Type B pancreatic cell (in vitro differentiated cells): ENCODE results near the gene PPM1A. TPM values are rescaled to one million over a fixed set of nuclear protein-coding genes. Genes with fewer than 3 reads are reported as not detected.

ENCODE experiments used
- DNase-seq: peaks from one replicate; pipeline ENCODE4 v3.0.0; 2021; ENCODE audit warnings: mixed read lengths; ENCODE audit not compliant: unreplicated experiment; ENCODE audit errors: extremely low spot score
- H3K27ac Mint-ChIP-seq: 2 replicates; pipeline ENCODE4 v1.8.0; 2021; ENCODE audit warnings: mild to moderate bottlenecking, mixed read lengths
- H3K27me3 Mint-ChIP-seq: 2 replicates; pipeline ENCODE4 v1.8.0; 2021; ENCODE audit warnings: mixed read lengths
- H3K36me3 Mint-ChIP-seq: 2 replicates; pipeline ENCODE4 v1.8.0; 2021; ENCODE audit warnings: mixed read lengths
- H3K4me1 Mint-ChIP-seq: one replicate; pipeline ENCODE4 v1.8.0; 2021; ENCODE audit warnings: mixed read lengths; ENCODE audit not compliant: unreplicated experiment
- H3K4me3 Mint-ChIP-seq: 2 replicates; pipeline ENCODE4 v1.8.0; 2021; ENCODE audit warnings: mild to moderate bottlenecking, mixed read lengths
- H3K9me3 Mint-ChIP-seq: 2 replicates; pipeline ENCODE4 v1.8.0; 2021; ENCODE audit warnings: mixed read lengths
- CTCF ChIP-seq: fragments of 200-600 bp; sonication (generic); conservative IDR thresholded peaks from 2 replicates; pipeline ENCODE4 v1.5.0; 2021; ENCODE audit warnings: antibody characterized with exemption, mild to moderate bottlenecking
- total RNA-seq: library from RNA; stranded (reverse); gene quantifications from 2 replicates; pipeline ENCODE4 v1.2.1, GENCODE V29; 2021; ENCODE audit warnings: low replicate concordance

PPM1A gene
- total RNA-seq, 1 donor from 2014 or later, result 34.5 TPM

DNA sequence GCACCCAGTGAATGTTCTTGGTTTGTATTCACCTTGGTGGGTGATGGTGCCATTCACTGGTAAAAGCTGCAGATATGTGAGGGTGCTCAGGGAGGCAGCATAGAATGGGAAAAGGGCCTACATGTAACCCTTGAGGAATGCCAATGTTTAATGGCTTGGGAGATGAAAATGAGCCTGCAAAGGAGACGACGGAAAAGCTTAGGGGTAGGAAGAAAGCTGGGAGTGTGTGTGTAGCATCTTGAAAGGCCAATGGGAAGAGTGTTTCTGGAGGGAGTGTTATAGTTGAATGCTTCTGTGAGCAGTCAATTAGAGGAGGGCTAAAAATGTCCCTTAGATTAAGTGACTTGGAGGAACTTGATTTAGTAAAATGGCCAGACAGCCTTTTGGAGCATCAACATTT, 24.9 kb downstream of the PPM1A start:
- no peak overlapping the region for H3K4me3 Mint-ChIP-seq
- peaks cover 35% of the 10 kb centered on the region for H3K4me1 Mint-ChIP-seq
- peaks cover 9% of the 10 kb centered on the region for H3K9me3 Mint-ChIP-seq
- no peak for DNase-seq
- TF ChIP-seq CTCF, result no peak
- H3K36me3 Mint-ChIP-seq, result peaks cover 24% of the 10 kb centered on the region
- H3K27ac Mint-ChIP-seq, result no peak overlapping the region
- H3K27me3 Mint-ChIP-seq, result no peaks in the 10 kb centered on the region

DNA sequence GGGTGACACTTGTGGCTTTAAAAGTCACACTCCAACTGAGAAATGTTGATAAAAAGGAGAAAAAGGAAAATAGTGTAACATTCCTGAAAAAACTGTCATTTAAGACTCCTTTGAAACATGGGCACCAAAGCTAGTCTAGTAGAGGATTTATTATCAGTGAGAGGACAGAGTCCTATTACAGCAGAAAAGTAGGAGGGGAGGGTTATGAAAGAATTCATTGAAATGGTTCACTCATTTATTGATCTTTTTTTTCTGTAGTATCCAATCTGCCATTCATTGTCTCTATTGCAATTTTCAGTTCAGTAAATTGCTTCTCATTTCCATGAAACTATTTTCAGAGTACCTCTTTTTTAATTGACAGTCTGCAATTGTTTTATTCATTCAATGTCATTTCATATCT, 25.4 kb downstream of the PPM1A start:
- H3K27ac Mint-ChIP-seq, result no peak overlapping the region
- peaks cover 35% of the 10 kb centered on the region for H3K4me1 Mint-ChIP-seq
- no peak for TF ChIP-seq CTCF

DNA sequence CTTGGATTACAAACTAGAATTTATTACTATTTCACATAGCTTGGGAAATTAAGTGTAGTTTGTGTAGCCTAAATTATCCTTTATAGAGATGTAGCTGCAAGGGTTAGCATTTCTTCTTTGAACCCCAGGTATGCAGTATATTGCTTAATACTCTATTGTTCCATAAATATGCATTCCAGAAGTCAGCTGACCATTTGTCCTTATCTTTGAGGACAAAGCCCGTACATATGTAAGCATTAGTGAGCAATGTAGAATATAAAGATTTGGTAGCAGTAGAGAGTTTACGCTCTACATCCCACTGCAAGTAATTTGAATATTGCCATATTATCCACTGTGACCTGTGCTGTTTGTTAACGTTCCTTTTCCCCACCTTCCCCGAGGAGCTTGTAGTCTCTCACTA, 26.9 kb downstream of the PPM1A start:
- peaks cover 33% of the 10 kb centered on the region for H3K4me1 Mint-ChIP-seq
- no peak for DNase-seq
- peaks cover 25% of the 10 kb centered on the region for H3K36me3 Mint-ChIP-seq
- no peak overlapping the region for H3K27ac Mint-ChIP-seq
- H3K9me3 Mint-ChIP-seq, result peaks cover 9% of the 10 kb centered on the region
- no peaks in the 10 kb centered on the region for H3K27me3 Mint-ChIP-seq
- TF ChIP-seq CTCF, result no peak
- no peak overlapping the region for H3K4me3 Mint-ChIP-seq

More for the DNA sequence above, 25.4 kb downstream of the PPM1A start:
- Mint-ChIP-seq H3K36me3 (peaks cover 26% of the 10 kb centered on the region), H3K9me3 (peaks cover 9% of the 10 kb centered on the region), H3K4me3 (no peak overlapping the region), H3K27me3 (no peaks in the 10 kb centered on the region)
- DNase-seq, result no peak

- Mint-ChIP-seq H3K4me3 (no peak overlapping the region), H3K27ac (no peak overlapping the region), H3K36me3 (peaks cover 23% of the 10 kb centered on the region), H3K9me3 (peaks cover 9% of the 10 kb centered on the region), H3K27me3 (no peaks in the 10 kb centered on the region), H3K4me1 (peaks cover 29% of the 10 kb centered on the region)
- no peak for TF ChIP-seq CTCF
- no peak for DNase-seq
These were observed 27.3 kb downstream of the PPM1A start for GRCh38 chr14:60276347-60276746.

DNA sequence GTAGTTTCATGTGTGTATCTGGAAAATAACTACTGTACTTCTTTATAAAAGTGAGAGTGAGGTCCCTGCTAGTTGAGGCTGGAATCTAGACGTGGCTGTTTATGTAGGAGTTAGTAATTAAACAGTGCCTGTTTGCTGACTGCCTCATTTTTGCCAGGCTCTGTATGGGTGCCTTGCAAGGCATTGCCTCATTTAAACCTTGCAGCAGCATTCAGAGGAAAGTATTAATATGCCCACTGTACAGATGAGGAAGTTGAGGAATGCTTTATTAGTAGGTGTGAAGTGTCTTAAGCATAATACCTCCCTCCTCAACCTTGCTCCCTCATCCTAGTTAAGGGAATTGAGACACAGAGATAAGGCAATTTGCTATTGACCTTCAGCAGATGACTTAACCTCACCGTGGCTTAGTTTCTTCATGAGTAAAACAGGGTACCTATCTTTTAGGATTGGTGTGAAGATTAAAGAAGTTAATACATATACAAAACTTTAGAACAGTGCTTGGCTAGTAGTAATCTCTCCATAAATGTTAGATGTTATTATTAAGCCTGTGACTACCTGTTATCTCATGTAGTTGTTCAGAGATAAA, 28.7 kb downstream of the PPM1A start:
- H3K36me3 Mint-ChIP-seq, result peaks cover 30% of the 10 kb centered on the region
- DNase-seq, result no peak
- no peak overlapping the region for H3K4me3 Mint-ChIP-seq
- H3K4me1 Mint-ChIP-seq, result peaks cover 28% of the 10 kb centered on the region
- no peak overlapping the region for H3K27ac Mint-ChIP-seq
- H3K9me3 Mint-ChIP-seq, result peaks cover 9% of the 10 kb centered on the region
- H3K27me3 Mint-ChIP-seq, result no peaks in the 10 kb centered on the region
- no peak for TF ChIP-seq CTCF

- no peak overlapping the region for H3K4me3 Mint-ChIP-seq
- no peak overlapping the region for H3K27ac Mint-ChIP-seq
- H3K4me1 Mint-ChIP-seq, result peaks cover 23% of the 10 kb centered on the region
These were observed 29.3 kb downstream of the PPM1A start for GRCh38 chr14:60278350-60278749.

More at GRCh38 chr14:60278350-60278749, 29.3 kb downstream of the PPM1A start:
- TF ChIP-seq CTCF, result no peak
- peaks cover 31% of the 10 kb centered on the region for H3K36me3 Mint-ChIP-seq
- no peaks in the 10 kb centered on the region for H3K27me3 Mint-ChIP-seq
- no peak for DNase-seq
- peaks cover 4% of the 10 kb centered on the region for H3K9me3 Mint-ChIP-seq
